D721Med (cell line): Measurements from ENCODE around the gene SLC17A9.

Experiments used
- DNase-seq: peaks from one replicate; pipeline ENCODE4 v3.0.0; 2011; ENCODE audit warnings: low spot score; ENCODE audit not compliant: insufficient read length
- FAIRE-seq: peaks from 2 replicates; lab custom pipeline; 2011; peaks lifted over from hg19 to GRCh38; lab: Jason Lieb, UNC
- TF ChIP-seq, protein P1 (sequence below): IDR thresholded peaks from 2 replicates; pipeline ENCODE4 v1.5.1; 2012; ENCODE audit warnings: mild to moderate bottlenecking, control low read depth; ENCODE audit not compliant: insufficient read depth; ENCODE audit errors: missing control alignments

SLC17A9 gene

DNA sequence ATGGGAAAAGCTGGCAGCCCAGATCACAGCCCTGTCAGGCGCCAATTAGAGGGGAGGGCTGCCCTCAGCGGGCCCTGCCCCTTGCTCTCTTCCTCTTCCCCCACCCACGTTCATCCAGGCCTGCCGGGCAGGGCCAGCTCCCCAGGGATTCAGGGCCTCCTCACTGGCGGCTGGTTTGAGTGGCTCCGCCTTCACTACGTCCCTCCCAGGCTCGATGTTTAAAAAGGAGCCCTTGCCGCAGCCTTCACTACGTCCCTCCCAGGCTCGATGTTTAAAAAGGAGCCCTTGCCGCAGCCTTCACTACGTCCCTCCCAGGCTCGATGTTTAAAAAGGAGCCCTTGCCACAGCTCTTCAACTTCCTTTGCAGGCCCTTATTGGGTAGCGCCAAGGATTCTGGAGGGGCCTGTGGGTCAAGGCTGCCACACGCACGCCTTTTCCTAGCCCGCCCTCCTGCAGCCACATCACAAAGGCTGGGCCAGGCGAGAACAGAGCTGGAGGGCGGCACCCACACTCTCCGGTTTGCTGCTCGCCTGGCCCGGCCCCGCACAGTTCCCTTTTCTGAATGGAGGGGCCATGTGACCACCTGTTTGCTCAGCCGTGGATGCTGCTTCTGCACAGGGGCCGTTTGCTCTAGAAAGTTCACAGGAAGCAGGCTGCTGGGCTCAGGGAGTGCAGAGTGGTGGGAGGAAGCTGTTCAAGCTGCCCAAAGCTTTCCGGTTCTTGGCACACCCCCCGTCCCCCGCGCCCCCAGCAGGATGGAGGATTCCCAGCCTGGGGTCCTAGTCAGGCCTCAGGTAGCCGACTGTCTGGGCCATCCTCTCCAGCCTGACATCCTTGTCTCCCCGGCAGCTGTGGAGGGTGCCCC lies 1.6 kb downstream of the SLC17A9 start:
- DNase-seq (no peak), FAIRE-seq (no peak)
- TF ChIP-seq, protein P1, sequence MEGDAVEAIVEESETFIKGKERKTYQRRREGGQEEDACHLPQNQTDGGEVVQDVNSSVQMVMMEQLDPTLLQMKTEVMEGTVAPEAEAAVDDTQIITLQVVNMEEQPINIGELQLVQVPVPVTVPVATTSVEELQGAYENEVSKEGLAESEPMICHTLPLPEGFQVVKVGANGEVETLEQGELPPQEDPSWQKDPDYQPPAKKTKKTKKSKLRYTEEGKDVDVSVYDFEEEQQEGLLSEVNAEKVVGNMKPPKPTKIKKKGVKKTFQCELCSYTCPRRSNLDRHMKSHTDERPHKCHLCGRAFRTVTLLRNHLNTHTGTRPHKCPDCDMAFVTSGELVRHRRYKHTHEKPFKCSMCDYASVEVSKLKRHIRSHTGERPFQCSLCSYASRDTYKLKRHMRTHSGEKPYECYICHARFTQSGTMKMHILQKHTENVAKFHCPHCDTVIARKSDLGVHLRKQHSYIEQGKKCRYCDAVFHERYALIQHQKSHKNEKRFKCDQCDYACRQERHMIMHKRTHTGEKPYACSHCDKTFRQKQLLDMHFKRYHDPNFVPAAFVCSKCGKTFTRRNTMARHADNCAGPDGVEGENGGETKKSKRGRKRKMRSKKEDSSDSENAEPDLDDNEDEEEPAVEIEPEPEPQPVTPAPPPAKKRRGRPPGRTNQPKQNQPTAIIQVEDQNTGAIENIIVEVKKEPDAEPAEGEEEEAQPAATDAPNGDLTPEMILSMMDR: no peak

DNA sequence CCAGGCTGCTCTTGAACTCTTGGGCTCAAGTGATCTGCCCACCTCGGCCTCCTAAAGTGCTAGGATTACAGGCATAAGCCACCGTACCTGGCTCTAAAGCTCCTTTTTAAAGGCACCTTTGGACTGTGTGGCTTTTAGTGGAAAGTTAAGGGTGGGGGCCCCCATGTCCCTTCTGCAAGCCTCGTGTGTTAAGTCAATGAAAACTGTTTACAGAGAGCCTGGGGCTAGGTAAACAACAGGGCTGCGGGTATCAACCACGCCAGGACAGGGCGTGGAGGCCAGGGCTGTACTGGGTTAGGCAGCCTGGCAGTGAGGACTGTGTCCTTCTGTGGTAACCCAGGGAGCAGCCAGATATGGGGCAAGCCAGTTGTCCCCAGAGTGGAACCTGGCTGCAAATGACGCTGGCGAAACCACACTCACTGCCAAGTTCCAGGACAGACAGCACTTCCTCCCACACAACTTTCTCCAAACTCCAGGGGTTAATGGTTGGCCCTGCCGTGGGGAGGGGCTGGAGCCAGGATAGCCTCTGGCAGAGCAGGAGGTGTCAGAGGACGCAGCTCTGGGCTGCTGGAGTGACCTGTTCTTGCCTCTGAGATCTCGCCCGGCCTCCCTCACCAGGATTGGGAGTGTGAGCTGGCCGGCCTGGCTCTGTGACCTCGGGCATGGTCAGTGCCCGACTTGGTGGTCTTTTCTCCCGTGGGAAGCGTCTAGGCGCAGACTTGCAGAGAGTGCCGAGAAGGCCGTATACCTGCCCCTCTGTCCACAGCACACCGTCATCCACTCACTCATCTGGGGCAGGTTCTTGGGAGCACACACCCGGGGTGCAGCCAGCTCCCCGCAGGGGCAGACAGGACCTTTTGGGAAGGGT lies 3.2 kb downstream of the SLC17A9 start:
- DNase-seq: no peak
- FAIRE-seq: no peak
- TF ChIP-seq, protein P1: no peak

GRCh38 chr20:62956387-62957135 lies 4.1 kb downstream of the SLC17A9 start:
- FAIRE-seq (no peak), DNase-seq (no peak)
- TF ChIP-seq, protein P1: no peak

GRCh38 chr20:62957136-62958117 lies 4.9 kb downstream of the SLC17A9 start:
- no peak for DNase-seq
- TF ChIP-seq, protein P1: no peak
- no peak for FAIRE-seq

DNA sequence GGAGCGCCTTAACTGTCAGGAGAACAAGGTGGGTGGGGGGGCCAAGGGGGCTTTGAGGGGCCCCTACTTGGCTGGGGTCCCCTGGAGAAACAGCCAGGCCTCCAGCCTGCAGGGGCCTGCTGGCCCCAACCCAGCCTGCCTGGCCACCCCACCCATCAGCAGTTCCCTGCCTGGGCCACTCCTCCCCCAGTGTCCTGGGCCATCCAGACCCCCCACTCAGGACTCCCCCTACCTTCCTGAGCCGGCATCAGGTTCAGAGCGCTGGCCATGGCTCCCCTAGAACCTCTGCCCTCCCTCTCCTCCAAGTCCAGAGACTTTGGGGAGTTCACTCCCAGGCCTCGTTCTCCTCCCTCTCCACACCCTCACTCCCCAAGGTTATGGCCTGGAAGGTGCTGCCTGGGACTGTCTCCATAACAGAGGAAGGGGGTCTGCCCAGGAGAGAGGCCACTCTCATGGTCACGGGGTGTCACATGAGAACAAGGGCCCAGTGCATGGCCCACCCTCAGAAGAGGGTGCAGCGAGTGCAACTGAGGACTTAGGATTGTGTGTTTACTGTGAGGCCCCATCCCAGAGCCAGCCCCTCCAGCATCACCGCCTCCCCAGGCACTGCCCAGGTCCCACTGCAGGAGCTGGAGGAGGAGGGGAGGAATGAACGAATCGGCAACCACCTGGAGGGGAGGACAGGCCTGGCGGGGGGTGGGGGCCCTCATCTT lies 6.0 kb downstream of the SLC17A9 start:
- DNase-seq (no peak), FAIRE-seq (no peak)
- TF ChIP-seq, protein P1: no peak
